Suprapubic skin (tissue), 4 donors: ENCODE measurements around the gene KYAT1.

Experiments
- CTCF ChIP-seq, 2 donors: fragments of 200-600 bp in 1 of 2; fragments of 450-650 bp in 1 of 2; sonication (generic) in 1 of 2; IDR thresholded peaks; one replicate each; pipeline ENCODE4 v1.5.1; 2016 to 2019; ENCODE audit warnings: antibody characterized with exemption in 2 of 2, mild to moderate bottlenecking in 1 of 2, moderate library complexity in 1 of 2
- EP300 ChIP-seq: sonication (generic); formaldehyde crosslinking; IDR thresholded peaks from one replicate; pipeline ENCODE4 v1.6.1; 2017; ENCODE audit warnings: antibody characterized with exemption
- POLR2A ChIP-seq, 2 donors: fragments of 450-650 bp; IDR thresholded peaks; one replicate each; pipeline ENCODE4 v1.6.1; 2017; ENCODE audit warnings: antibody characterized with exemption in 2 of 2, mild to moderate bottlenecking in 2 of 2, moderate library complexity in 2 of 2
- POLR2AphosphoS5 ChIP-seq, 3 donors: sonication (generic); formaldehyde crosslinking; IDR thresholded peaks; one replicate each; pipeline ENCODE4 v1.6.1; 2017; ENCODE audit warnings: antibody characterized with exemption in 3 of 3

- TF ChIP-seq CTCF (IDR thresholded peaks at IDR 0.05) (no peak), POLR2A (IDR thresholded peaks at IDR 0.05) (no peak), EP300 (no peak), POLR2AphosphoS5 (IDR thresholded peaks at IDR 0.05) (peak; percentile 69 to 88 (median 87))
Observed at GRCh38 chr9:128892221-128892921, 10.6 kb upstream of the KYAT1 start.
